Islet of Langerhans (tissue), 1 donor: ENCODE measurements around the gene NCAPD2.
"Not testable (repeated sequence)": the region's sequence is repeated elsewhere in the genome, so short reads cannot be mapped to it uniquely, and the experiment has no call there.

ENCODE experiments used
- FAIRE-seq: peaks from one replicate; lab custom pipeline; 2011; peaks lifted over from hg19 to GRCh38; lab: Jason Lieb, UNC

NCAPD2 gene

DNA sequence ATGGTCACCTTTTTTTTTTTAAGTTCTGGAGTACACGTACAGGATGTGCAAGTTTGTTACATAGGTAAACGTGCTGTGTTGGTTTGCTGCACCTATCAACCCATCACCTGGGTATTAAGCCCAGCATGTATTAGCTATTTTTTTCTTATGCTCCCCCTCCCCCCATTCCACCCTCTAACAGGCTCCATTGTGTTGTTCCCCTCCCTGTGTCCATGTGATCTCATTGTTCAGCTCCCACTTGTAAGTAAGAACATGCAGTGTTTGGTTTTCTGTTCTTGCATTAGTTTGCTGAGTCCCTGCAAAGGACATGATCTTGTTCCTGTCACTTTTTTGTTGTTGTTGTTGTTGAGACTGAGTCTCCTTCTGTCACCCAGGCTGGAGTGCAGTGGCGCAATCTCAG is 3.4 kb downstream of the NCAPD2 start:
- not testable (repeated sequence) for FAIRE-seq

DNA sequence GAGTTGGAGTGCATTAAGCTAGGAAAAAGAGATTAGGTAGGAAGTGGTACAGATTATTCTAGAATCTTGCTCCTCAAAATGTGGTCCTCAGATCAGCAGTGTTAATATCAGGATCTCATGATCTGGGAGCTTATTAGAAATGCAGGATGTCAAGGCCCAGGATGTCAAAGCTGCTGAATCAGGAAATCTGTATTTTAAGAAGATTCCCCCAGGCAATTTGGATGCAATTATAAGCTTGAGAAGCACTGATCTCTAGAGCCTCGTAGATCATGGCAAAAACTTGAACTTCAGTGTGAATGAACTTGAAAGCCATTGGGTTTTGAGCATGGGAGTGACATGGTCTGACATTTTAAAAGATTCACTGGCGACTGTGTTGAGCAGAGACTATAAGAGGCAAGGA is 6.6 kb downstream of the NCAPD2 start:
- FAIRE-seq = no peak

DNA sequence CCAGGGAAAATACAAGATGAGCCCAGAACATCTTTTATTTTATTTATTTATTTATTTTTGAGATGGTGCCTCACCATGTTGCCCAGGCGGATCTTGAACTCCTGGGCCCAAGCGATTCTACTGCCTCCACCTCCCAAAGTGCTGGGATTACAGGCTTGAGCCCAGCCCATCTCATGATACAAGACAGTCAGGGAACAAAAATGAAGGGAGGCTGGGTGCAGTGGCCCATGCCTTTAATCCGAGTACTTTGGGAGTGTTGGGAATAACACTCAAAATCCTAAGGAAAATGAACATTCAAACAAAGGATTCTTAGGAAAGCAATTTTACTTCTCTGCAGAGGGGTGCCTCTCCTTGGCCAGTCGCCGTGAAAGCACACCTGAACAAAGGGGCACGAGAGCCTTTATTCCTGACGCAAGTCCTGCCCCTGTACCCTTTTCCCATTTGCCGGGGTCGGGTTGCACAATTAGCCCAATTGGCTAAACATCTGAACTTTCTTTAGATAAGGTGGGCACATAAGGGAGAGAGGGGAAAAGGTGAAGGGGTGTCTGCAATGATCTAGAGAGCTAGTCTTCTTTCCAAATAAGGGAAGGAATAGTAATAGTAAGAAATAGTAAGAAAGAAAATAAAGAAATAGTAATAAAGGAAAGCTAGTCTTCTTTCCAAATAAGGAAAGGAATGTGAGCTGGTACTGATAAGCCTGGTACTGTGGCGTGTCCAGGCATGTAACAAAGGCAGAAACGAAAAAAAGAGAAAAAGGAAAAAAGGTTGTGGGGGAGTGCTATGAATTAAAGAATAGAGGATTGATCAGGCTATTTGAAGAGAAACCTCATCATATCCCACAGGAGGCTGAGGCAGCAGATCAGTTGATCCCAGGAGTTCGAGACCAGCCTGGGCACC is 13.4 kb downstream of the NCAPD2 start:
- no peak for FAIRE-seq

DNA sequence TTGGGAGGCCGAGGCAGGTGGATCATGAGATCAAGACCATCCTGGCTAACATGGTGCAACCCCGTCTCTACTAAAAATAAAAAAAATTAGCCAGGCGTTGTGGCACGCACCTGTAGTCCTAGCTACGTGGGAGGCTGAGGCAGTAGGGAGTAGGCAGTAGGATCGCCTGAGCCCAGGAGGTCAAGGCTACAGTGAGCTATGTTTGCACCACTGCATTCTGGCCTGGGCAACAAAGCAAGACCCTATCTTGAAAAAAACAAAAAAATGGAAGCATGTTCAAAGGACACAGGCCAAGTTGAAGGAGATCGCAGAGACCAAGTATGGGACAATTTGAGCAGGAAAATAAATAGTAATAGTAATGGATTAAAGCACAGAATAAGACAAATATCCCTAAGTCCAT is 14.2 kb downstream of the NCAPD2 start:
- no peak for FAIRE-seq

DNA sequence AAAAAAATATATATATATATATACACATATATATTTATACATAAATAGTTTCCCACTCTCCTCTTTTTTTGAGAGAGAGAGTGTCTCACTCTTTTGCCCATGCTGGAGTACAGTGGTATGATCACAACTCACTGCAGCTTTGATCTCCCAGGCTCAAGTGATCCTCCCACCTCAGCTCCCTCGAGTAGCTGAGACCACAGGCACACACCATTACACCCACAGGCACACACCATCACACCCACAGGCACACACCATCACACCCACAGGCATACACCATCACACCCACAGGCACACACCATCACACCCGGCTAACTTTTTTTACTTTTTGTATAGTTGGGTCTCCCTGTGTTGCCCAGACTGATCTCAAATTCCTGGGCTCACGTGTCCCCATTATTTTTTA is 26.3 kb downstream of the NCAPD2 start:
- FAIRE-seq = no peak

DNA sequence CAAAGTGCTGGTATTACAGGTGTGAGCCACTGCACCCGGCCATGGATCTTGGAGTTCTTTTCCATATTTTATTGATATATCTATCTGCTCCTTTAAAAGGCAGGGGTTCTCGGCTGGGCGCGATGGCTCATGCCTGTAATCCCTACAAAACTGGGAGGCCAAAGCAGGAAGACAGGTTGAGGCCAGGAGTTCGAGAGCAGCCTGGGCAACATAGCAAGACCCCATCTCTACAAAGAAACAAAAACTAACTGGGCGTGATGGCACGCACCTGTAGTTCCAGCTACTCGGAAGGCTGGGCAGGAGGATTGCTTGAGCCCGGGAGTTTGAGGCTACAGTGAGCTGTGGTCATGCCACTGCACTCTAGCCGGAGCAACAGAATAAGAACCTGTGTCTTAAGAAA is 28.3 kb downstream of the NCAPD2 start:
- FAIRE-seq = no peak

DNA sequence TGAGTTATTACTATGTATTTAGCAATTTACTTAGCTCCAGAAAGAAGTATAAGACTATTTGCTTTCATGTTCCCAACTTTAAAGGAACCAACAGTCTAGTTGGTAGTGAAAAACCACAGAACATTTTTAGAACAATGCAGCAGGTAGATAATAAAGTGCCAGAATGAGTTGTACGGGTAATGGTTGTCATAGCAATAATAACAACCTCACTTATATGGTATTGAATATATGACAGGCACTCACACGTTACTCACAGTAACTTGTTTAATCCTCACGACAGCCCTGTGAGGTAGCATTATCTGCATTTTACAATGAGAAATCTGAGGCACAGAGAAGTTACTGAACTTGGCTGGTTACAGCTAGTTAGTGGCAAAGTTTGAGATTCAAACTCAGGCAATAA is 29.8 kb downstream of the NCAPD2 start:
- no peak for FAIRE-seq

DNA sequence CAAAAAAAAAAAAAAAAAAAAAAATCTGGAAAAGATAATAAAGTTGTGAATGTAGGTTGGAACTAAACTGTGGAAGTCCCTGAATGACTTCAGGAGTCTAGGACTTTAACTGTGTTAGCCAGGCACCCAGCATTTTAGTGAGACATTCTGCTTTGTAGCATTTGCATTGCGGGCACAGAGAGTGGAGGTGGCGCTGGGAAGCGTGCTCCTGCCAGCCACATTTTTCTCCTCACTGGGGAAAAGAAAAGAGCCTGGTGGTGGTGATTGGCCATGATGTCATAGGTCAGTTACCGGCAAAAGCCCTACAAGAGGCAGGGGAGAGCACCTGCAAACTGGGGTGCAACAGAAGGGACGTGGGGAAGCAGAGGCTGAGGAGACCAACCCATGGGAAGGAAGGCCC is 30.7 kb downstream of the NCAPD2 start:
- FAIRE-seq = no peak

DNA sequence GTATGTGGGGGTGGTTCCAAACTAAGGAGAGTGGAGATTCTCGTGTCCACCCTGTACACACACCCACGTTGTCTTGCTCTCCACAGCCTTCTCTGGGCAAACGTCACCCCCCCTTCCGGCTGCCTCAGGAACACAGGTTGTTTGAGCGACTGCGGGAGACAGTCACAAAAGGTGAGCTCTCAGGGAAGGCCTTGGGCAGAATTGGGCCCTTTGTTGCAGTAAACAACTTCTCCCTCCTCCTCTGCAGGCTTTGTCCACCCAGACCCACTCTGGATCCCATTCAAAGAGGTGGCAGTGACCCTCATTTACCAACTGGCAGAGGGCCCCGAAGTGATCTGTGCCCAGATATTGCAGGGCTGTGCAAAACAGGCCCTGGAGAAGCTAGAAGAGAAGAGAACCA is 32.3 kb downstream of the NCAPD2 start:
- no peak for FAIRE-seq

DNA sequence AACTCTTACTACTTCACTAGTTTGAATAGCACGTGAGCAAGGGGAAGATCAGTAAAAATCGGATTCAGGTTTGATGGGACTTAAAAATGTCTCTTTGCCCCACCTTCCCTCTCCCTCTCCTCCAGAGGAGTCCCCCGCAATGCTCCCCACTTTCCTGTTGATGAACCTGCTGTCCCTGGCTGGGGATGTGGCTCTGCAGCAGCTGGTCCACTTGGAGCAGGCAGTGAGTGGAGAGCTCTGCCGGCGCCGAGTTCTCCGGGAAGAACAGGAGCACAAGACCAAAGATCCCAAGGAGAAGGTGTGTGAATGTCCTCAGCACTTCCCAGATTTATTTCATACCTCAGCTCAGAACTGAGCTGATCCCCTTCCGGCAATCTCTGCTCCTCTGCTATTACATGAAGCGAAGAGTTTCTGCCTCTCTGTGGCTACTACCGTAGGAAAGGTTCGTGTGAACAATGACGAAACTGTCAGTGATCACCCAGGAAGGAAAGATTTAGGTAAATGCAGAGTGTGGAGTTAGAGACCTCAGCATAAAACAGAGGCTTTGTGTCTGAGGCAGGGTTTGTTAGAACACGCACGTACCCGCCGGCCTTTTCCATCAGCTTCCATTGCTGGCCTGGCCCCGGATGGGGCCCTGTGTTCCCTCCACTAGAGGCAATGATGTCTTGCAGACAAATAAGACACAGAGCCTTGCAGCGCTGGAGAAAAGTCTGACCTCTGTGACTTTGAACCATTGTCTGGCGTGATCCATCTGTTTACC is 33.0 kb downstream of the NCAPD2 start:
- no peak for FAIRE-seq

DNA sequence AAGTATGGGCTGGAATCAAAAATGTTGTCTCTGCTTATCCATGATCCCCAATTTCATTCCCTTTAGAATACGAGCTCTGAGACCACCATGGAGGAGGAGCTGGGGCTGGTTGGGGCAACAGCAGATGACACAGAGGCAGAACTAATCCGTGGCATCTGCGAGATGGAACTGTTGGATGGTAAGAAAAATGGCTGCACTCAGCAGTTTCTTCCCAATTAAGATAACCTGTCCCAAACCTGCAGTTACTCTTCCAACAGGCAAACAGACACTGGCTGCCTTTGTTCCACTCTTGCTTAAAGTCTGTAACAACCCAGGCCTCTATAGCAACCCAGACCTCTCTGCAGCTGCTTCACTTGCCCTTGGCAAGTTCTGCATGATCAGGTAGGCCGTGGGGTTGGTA is 33.8 kb downstream of the NCAPD2 start:
- FAIRE-seq = no peak

DNA sequence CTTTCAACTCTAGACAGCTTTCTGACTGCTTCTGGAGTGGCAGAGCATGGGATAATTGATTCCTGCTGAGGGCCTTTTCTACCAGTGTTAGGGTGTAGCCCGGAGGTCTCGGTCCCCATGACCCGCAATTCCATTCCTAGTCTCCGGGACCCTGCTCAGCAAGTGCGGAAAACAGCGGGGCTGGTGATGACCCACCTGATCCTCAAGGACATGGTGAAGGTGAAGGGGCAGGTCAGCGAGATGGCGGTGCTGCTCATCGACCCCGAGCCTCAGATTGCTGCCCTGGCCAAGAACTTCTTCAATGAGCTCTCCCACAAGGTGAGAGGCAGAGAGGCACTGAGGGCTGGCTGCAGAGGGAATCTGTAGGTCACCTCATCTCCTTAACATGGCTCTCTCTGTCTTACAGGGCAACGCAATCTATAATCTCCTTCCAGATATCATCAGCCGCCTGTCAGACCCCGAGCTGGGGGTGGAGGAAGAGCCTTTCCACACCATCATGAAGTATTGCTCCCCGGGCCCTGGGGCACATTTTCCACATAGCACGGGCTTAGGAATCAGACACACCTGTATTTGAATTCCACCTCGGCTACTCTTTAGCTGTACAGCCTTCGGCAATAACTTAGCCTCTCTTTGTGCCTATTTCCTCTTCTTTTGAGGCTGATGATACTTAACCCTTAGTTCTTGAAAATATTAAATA is 34.8 kb downstream of the NCAPD2 start:
- FAIRE-seq = no peak

DNA sequence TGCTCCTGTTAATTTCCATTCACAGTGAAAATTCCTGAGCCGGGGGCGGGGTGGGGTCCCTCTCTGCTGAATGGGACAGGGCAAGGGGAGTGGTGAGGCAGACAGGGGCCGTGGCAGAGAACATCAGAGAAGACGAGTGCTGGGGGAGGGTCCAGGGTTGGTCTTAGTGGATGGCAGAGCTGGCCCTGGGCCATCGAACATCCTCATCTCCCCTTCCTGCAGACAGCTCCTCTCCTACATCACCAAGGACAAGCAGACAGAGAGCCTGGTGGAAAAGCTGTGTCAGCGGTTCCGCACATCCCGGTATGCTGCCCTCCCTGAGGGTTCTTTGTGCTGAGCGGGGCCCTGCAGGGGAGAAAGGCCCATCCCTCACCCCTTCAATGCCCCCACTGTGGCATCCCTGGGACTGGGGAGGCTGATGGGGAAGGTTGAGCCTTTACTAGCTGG is 35.4 kb downstream of the NCAPD2 start:
- FAIRE-seq = no peak

DNA sequence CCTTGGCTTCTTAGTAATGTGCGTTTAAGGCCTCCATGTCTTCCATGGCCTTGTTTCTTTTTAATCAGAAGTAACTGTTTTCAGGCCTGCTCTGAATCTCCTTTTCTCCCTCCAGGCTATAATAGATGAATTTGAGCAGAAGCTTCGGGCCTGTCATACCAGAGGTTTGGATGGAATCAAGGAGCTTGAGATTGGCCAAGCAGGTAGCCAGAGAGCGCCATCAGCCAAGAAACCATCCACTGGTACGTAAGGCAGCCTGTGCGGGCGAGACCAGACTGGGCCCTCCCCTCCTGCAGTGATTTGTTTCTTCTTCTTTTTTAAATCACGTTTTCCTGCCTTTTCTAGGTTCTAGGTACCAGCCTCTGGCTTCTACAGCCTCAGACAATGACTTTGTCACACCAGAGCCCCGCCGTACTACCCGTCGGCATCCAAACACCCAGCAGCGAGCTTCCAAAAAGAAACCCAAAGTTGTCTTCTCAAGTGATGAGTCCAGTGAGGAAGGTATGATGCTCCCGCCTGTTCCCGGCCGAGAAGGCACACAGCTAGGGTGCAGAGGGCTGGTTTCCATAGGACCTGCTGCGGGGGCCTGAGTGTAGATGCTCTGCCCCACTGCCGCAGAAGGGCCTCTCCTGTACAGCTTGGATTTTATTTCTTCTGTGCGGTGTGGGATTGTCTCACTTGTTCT is 36.8 kb downstream of the NCAPD2 start:
- FAIRE-seq = no peak

DNA sequence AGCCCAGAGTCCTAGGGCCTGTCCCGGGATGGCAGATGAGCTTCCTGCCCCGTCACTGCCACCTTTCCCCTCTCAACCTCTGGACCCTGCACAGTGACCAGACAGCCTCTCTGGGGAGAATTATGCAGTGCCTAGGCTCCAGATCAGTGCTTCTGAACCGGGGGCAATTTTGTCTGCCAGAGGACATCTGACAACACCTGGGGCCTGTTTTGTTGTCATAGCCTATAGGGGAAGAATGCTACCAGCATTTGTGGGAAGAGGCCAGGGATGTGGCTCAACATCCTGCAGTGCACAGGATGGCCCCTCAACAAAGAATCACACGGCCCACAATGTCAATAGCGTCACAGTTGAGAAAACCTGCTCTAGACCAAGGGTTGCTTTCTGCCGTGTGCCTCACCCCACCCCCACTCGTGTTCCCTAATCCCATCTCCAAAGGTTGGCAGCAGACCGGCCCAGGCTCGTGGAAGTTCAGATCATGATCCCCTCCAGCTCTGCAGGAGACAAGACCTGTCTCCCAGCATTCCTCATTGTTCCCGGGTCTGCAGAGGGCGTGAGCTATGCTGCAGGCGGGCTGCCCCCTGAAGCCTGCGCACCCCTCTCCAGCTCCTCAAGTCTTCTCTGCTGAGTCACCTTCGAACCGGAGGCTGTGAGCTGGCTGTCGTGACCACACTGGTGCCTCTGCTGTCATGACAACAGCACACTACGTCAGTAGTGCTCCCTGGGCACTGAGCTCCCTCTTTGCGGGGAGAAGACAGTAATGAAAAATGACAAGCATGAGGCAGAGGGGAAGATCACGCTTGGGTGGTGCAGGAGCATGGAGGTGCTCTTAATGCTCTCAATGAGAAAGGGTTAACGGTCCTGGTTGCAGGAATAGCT is 38.4 kb downstream of the NCAPD2 start:
- peak; percentile 51 for FAIRE-seq

DNA sequence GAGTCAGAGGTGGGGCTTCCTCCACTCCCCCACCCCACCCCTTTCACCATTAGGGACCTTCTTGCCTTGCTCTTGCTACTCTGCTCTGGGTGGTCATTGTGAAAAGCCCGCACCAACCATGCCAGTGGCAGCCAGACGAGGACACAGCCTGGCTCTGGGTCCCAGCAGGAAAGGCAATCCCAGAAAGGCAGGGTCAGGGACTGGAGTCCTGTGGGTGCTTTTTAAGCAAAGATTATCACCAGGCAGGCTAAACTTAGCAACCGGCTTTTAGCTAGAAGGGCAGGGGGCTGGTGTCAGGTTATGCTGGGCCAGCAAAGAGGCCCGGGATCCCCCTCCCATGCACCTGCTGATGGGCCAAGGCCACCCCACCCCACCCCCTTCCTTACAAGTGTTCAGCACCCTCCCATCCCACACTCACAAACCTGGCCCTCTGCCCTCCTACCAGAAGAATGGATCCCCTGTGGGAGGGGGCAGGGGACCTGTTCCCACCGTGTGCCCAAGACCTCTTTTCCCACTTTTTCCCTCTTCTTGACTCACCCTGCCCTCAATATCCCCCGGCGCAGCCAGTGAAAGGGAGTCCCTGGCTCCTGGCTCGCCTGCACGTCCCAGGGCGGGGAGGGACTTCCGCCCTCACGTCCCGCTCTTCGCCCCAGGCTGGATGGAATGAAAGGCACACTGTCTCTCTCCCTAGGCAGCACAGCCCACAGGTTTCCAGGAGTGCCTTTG is 39.2 kb downstream of the NCAPD2 start:
- FAIRE-seq = no peak

DNA sequence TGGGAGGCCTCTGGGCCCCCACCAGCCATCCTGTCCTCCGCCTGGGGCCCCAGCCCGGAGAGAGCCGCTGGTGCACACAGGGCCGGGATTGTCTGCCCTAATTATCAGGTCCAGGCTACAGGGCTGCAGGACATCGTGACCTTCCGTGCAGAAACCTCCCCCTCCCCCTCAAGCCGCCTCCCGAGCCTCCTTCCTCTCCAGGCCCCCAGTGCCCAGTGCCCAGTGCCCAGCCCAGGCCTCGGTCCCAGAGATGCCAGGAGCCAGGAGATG is 39.7 kb downstream of the NCAPD2 start:
- FAIRE-seq = no peak

DNA sequence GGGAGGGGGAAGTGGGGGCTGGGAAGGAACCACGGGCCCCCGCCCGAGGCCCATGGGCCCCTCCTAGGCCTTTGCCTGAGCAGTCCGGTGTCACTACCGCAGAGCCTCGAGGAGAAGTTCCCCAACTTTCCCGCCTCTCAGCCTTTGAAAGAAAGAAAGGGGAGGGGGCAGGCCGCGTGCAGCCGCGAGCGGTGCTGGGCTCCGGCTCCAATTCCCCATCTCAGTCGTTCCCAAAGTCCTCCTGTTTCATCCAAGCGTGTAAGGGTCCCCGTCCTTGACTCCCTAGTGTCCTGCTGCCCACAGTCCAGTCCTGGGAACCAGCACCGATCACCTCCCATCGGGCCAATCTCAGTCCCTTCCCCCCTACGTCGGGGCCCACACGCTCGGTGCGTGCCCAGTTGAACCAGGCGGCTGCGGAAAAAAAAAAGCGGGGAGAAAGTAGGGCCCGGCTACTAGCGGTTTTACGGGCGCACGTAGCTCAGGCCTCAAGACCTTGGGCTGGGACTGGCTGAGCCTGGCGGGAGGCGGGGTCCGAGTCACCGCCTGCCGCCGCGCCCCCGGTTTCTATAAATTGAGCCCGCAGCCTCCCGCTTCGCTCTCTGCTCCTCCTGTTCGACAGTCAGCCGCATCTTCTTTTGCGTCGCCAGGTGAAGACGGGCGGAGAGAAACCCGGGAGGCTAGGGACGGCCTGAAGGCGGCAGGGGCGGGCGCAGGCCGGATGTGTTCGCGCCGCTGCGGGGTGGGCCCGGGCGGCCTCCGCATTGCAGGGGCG is 40.2 kb downstream of the NCAPD2 start, which contains the start of gene GAPDH:
TSS of gene GAPDH (plus strand) at position 595 of the 772 bp plus-strand sequence. CDS start 316 bp downstream, outside the sequence.
- no peak for FAIRE-seq

DNA sequence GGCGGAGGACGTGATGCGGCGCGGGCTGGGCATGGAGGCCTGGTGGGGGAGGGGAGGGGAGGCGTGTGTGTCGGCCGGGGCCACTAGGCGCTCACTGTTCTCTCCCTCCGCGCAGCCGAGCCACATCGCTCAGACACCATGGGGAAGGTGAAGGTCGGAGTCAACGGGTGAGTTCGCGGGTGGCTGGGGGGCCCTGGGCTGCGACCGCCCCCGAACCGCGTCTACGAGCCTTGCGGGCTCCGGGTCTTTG is 40.7 kb downstream of the NCAPD2 start:
- FAIRE-seq = no peak

DNA sequence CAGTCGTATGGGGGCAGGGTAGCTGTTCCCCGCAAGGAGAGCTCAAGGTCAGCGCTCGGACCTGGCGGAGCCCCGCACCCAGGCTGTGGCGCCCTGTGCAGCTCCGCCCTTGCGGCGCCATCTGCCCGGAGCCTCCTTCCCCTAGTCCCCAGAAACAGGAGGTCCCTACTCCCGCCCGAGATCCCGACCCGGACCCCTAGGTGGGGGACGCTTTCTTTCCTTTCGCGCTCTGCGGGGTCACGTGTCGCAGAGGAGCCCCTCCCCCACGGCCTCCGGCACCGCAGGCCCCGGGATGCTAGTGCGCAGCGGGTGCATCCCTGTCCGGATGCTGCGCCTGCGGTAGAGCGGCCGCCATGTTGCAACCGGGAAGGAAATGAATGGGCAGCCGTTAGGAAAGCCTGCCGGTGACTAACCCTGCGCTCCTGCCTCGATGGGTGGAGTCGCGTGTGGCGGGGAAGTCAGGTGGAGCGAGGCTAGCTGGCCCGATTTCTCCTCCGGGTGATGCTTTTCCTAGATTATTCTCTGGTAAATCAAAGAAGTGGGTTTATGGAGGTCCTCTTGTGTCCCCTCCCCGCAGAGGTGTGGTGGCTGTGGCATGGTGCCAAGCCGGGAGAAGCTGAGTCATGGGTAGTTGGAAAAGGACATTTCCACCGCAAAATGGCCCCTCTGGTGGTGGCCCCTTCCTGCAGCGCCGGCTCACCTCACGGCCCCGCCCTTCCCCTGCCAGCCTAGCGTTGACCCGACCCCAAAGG is 41.2 kb downstream of the NCAPD2 start:
- FAIRE-seq = no peak
